Dermis microvascular lymphatic vessel endothelial cell (primary cell): Measurements from ENCODE around the gene SLC25A33. TPM values are rescaled to one million over a fixed set of nuclear protein-coding genes. Genes with fewer than 3 reads are reported as not detected.
"Not testable (repeated sequence)": the region's sequence is repeated elsewhere in the genome, so short reads cannot be mapped to it uniquely, and the experiment has no call there.

Experiments
- DNase-seq, 2 donors: peaks; one replicate each; pipeline versions ENCODE4 v3.0.0 to v3.0.0-alpha.2; 2010; ENCODE audit warnings: low read depth in 2 of 2
- total RNA-seq: library from RNA; depleted of rRNA; stranded (reverse); fragments of >200 nt; gene quantifications from 2 replicates; pipeline ENCODE4 v1.2.1, GENCODE V29; 2014

The SLC25A33 gene
- total RNA-seq, 1 donor from 2014 or later, result 4.0 TPM

DNA sequence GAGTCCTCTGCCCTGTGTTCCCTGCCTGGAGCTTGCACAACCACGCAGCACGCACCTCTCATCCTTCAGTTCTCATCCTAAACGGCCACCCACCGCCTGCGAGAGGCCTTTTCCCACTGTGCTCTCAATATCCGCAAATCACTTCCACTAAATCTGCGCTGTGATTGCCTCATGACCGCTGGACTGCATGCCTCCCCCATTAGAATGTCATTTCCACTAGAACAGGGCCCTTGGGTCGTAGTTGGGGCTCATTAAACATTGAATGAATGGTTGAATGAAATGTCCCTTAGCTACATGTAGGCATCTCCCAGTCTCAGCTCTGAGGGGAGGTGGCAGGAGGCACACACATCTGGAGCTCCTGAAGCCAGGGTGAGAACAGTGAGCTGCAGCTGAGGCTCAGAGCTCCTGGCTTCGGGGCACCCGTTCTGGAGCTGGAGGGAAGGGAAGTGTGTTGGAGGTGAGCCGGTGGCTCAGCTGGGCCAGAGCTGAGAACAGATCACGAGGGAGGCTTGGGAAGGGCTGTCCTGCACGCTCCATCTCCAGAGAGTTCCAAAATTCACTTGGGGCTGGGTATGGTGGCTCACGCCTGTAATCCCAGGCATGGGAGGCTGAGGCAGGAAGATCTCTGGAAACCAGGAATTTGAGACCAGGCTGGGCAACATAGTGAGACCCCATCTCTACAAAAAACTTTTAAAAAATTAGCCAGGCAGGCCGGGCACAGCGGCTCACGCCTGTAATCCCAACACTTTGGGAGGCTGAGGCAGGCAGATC lies 79.8 kb downstream of the SLC25A33 start:
- DNase-seq, result no peak

DNA sequence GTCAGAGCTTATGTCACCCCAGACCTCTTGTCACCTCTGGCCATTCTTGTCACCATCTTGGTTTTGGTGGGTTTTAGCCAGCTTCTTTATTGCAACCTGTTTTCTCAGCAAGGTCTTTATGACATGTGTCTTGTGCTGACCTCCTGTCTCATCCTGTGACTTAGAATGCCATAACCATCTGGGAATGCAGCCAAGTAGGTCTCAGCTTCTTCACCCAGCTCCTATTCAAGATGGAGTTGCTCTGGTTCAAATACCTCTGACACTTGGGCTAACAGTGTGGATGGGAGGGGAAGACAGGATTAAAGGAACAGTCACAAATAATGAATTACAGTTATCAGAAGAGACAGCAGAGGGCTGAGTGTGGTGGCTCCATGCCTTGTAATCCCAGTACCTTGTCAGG lies 81.8 kb downstream of the SLC25A33 start:
- DNase-seq, result no peak

DNA sequence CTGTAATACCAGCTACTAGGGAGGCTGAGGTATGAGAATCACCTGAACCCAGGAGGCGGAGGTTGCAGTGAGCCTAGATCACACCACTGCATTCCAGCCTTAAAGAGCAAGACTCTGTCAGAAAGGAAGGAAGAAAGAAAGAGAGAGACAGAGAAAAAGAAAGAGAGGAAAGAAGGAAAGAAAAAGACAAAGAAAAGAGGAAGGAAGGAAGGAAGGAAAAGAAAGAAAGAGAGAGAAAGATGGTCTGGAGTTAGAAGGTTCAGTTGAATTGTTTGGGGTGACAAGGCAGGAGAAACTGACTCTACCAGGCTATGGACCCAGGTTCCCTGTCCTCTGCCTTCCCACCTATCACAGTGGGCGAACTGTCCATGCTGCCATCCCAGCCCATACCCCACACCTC lies 84.8 kb downstream of the SLC25A33 start:
- no peak for DNase-seq

DNA sequence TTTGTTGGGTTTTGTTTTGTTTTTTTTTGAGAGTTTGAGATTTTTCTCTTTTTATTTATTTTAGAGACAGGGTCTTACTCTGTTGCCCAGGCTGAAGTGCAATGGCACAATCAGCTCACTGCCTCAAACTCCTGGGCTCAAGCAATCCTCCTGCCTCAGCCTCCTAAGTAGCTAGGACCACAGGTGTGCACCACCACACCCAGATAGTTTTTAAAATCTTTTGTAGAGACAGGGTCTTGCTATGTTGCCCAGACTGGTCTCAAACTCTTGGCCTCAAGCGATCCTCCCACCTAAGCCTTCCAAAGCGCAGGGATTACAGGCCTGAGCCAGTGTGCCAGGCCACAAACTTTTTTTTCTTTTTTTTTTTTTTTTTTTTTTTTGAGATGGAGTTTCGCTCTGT lies 85.8 kb downstream of the SLC25A33 start:
- not testable (repeated sequence) for DNase-seq

DNA sequence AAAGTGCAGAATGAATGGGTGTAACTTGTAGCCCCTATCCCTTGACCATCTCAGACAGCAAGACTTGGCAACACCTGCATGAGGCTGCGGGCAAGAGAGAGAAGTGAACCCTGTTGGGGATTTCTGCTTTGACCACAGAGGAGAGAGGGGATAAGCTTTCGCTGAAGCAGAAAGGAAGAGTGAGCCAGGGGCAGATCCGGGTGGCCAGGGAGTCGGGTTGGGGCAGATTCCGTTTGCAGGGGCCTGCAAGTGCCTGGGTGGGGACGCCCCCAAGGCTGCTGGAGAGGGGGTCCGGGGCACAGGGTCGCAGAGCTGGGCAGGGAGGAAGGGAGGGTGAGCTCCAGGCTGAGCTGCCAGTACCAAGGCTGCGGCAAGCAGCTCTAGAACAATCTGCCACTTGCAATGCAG lies 86.9 kb downstream of the SLC25A33 start:
- no peak for DNase-seq

DNA sequence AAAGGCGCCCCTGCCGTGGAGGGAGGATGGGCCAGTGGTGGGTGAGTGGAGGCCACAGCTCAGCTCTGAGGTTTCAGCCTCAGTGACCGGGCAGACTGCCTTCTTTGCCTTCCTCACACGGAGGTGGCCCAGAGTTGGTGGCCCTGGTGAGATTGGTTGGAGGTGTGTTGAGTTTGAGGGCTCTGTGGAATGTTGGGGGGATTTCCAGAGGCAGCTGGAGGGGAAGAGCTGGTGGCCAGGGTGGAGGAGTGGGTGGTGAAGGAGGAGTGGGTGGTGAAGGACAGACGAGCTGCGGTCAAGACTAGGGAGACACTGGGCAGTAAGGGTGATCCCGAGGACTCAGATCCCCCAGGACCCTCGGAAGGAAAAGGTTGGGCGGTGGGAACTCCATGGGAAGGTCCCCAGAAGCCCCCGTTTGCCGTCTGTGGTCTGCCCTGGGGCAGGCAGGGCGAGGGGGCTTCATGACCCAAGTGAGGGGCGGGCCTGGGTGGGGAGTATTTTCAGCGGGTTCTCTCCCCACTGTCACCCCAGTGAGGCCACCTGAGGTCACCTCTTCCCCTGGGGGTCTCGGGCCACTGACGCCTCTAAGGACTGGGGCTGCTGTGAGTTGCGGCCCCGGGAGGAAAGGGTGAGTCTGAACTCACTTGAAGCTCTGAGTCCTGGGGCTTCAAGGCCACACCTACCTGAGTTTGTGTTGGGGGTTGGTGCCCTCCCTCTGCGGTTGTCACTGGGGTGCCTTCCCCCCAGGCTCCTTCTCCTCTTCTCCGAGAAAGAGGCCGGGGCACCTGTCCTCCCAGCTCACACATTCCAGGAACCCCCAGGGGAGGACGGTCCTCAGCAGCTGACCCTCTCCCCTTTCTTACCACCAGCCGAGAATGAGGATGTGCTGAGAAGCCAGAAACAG lies 89.5 kb downstream of the SLC25A33 start:
- no peak for DNase-seq

DNA sequence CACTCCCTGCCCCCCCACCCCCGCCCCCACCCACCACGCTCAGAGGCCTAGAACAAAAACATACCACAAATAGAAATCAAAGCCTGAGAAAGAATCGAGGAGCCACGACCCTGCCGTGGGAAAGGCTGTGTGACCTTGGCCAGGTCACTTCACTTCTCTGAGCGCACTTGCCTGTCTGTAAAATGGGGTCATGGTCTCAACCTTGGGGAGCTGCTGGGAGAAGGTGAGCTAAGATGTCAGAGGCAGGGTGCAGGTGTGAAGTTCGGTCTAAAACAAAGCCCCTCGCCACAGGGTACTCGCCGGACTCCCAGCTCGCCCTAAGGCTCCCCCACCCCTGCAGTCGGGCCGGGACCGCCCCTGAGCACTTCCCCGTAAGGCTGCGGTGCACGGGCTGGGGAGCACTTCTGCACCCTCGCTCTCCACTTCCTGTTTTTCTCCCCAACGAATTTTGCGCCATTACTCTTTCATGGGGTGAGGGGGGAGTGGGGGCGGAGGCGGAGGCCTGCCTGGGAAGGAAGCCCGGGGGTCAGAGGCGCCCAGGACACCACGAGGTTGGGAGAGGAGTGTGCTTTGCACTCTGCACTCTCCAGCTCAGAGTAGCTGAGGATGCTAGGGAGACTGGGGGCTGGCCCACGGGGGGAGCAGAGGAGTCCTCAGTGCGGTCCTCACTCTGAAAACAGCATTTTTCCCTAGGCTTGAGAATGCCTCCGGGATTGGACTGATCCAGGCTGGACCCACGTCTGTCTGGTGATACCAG lies 90.4 kb downstream of the SLC25A33 start:
- DNase-seq, result no peak

DNA sequence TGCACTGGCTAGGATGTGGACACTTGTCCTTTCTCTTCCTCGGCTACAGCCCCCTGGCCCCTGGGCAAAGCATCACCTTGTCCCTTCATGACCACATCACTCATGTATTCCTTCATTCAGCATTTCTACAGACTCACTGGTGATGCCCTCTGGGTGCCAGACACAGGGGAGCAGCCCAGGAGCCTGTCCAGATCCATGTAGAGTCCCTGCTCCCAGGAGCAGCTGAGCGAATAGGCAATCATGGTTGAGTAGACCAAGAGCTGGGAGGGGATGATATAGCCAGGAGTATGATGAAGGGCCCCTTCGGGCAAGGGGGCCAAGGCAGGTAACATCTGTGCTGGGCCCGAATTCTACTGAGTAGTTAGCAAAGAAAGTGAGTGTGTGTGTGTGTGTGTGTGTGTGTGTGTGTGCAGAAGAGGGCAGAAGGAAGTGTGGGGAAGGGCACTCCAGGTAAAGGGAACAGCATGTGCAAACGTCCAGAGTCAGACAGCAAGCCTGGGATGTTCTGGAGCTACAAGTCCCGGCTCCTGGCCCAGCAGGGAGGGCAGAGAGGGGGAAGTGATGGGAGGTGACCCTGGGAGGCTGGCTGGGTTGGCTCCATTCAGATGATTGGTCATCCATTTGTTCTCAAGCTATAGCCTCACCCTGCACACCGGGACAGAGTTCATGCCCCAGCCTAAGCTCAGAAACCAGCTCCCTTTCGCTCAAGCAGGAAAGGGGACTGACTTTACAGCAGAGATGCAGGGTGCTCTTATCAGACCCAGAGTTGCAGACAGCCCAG lies 91.3 kb downstream of the SLC25A33 start:
- DNase-seq, result no peak

DNA sequence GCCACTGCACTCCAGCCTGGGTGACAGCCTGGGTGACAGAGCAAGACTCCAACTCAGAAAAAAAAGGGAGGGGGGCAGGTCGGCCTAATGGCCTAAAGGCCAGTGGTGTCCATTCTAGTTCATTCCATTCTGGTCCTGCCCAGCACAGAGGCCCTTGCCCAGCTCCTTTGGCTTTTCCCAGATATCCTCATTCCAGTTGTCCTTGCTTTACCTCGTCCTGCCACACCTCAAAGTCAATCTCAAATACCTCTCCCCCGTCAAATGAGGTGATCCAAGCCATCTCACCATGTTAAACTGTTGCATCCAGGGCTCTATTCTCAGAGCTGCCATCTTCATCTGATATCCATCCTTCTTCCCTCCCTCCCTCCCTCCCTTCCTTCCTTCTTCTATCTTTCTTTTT lies 92.3 kb downstream of the SLC25A33 start:
- DNase-seq, result no peak

DNA sequence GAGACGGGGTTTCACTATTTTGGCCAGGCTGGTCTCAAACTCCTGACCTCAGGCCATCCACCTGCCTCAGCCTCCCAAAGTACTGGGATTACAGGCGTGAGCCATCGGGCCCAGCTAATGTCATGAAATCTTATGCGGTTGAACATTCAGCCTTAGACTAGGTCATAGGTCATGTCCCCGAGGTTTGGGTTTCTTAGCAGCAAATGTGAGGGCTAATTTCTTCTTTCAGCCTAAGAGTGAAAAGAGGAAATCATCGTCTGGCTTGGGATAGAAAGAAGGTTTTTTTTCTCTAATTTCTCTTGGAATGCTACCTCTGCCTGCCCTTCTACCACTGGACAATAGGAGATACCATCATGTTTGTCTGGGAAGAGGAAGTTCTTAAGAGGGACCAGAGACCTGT lies 94.2 kb downstream of the SLC25A33 start:
- no peak for DNase-seq

DNA sequence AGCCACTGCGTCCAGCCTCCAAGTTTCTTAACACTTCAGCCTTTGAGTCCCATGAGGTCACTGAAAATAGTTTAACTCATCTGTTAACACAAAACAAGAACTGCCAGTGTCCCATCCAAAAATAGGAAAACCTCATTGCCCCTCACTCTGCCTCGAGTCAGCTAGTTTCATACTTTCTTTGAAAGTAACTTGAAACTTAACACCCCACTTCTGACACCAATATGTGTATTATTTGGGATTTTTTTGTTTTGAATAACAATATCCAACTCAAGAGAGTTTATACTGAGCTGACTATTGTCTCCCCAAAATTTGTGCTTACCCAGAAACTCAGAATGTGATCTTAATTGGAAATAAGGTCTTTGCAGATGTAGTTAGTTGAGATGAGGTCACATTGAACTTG lies 95.3 kb downstream of the SLC25A33 start:
- no peak for DNase-seq

Other genes with a start within 250 kb of the SLC25A33 start
- gene SPSB1, start 246.6 kb upstream of the SLC25A33 start, total RNA-seq, result 26.4 and 68.9 TPM in 2 replicates
- 2.7 and 5.3 TPM in 2 replicates for gene TMEM201, start 49.4 kb downstream of the SLC25A33 start, total RNA-seq
- 1.9 and 4.2 TPM in 2 replicates for gene PIK3CD, start 112.3 kb downstream of the SLC25A33 start, total RNA-seq